Heart left ventricle (tissue), 13 donors: ENCODE results near the gene POC1A.

Experiments
- POLR2A ChIP-seq, 2 donors: fragments of 450-650 bp; IDR thresholded peaks; one replicate each; pipeline ENCODE4 v1.6.1; 2017; ENCODE audit warnings: antibody characterized with exemption in 2 of 2, mild to moderate bottlenecking in 2 of 2, moderate library complexity in 2 of 2
- TF ChIP-seq, protein P1 (sequence below), 12 donors: fragments of 200-600 bp; sonication (generic) in 4 of 12; IDR thresholded peaks; one replicate each; pipeline versions ENCODE4 v1.5.0 to v1.8.0; 2018 to 2022; ENCODE audit warnings: antibody characterized with exemption in 12 of 12, mild to moderate bottlenecking in 5 of 12
- donor health status: ischemic (EF 13 %, LVEDD 7.1; RV severe dilation, severe dysfunction).
- donor health status: DM: no; HTN: yes; CAD: no.
- donor health status: DM: no; HTN: no; CAD: no.
- donor health status: ischemic (EF 25% LVEDD 6.9; RV normal size, moderate dysfunction).
- donor health status: ischemic (EF 25% LVEDD 5.7; RV mildly dilated, moderate dysfunction).
- donor health status: ischemic (EF 35%, LVEDD 5.7; RV mildly dilated, moderate dysfunction).
- donor health status: nonischemic (EF 11% LVEDD 7.7; RV severe dilation, severe dysfunction).
- donor health status: DM: yes; HTN: yes; CAD: no.
- donor health status: PGD.
- donor health status: ischemic (EF 29% LVEDD 5.4; RV normal size, mild dysfunction).
- donor health status: nonischemic (EF 23%, LVEDD 6.1; RV moderate dilation, normal function).

DNA sequence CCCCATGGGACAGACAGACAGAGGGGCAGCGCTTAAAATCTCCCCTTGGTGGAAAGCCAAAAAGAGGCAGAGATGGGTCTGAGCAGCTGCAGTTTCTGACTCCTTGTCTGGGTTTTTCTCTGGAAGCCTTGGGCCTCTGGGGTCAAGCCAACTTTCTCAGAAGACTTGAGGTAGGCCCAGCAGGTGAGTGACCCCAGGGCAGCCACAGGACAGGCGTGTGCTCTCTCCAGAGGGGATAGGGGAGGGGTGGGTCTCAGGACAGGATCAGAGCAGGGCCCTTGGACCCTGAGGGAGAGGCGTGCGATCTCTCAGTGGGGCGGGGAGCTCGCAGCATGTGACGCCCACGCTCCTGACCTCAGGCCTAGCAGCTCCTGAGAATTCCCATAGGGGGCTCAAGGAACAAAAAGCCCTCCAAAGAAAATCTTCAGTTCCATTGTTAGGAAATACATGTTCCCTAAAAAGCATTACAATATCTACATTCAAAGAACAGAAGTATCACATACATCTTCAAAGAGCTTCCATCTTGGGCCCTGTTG is 63.2 kb downstream of the POC1A start:
- TF ChIP-seq, protein P1, sequence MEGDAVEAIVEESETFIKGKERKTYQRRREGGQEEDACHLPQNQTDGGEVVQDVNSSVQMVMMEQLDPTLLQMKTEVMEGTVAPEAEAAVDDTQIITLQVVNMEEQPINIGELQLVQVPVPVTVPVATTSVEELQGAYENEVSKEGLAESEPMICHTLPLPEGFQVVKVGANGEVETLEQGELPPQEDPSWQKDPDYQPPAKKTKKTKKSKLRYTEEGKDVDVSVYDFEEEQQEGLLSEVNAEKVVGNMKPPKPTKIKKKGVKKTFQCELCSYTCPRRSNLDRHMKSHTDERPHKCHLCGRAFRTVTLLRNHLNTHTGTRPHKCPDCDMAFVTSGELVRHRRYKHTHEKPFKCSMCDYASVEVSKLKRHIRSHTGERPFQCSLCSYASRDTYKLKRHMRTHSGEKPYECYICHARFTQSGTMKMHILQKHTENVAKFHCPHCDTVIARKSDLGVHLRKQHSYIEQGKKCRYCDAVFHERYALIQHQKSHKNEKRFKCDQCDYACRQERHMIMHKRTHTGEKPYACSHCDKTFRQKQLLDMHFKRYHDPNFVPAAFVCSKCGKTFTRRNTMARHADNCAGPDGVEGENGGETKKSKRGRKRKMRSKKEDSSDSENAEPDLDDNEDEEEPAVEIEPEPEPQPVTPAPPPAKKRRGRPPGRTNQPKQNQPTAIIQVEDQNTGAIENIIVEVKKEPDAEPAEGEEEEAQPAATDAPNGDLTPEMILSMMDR (IDR thresholded peaks at IDR 0.05): no peak
- no peak for TF ChIP-seq POLR2A (IDR thresholded peaks at IDR 0.05)
